Uterus (tissue), 2 donors: ENCODE measurements around the gene MSGN1.

Experiments used
- POLR2A ChIP-seq, 2 donors: fragments of 450-650 bp; IDR thresholded peaks; one replicate each; pipeline ENCODE4 v1.6.1; 2016; ENCODE audit warnings: antibody characterized with exemption in 2 of 2, mild to moderate bottlenecking in 1 of 2, moderate library complexity in 1 of 2
- TF ChIP-seq, protein P1 (sequence below), 4 experiments: fragments of 200-600 bp in 2 of 4; fragments of 450-650 bp in 2 of 4; sonication (generic) in 2 of 4; IDR thresholded peaks; one replicate each; pipeline ENCODE4 v1.5.1; 2016 to 2019; ENCODE audit warnings: antibody characterized with exemption in 4 of 4, mild to moderate bottlenecking in 2 of 4, moderate library complexity in 1 of 4

DNA sequence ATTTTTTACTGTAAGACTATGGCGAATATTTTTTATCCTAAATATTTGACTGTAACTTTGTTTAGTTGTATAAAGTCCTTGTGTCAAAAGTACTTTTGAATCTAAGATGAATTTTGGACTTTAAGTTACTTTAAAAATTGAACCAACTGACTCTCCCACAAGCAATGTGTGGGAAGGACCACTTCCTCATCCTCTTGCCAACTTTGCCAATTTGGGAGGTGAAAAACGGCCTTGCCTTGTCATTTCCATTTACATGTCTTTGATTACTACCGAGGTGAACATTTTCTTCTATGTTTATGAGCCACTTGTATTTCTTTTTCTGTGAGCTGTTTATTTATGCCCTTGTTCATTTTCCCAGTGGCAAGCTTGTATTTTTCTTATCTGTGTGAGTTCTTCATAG, 12.8 kb upstream of the MSGN1 start:
- TF ChIP-seq, protein P1, sequence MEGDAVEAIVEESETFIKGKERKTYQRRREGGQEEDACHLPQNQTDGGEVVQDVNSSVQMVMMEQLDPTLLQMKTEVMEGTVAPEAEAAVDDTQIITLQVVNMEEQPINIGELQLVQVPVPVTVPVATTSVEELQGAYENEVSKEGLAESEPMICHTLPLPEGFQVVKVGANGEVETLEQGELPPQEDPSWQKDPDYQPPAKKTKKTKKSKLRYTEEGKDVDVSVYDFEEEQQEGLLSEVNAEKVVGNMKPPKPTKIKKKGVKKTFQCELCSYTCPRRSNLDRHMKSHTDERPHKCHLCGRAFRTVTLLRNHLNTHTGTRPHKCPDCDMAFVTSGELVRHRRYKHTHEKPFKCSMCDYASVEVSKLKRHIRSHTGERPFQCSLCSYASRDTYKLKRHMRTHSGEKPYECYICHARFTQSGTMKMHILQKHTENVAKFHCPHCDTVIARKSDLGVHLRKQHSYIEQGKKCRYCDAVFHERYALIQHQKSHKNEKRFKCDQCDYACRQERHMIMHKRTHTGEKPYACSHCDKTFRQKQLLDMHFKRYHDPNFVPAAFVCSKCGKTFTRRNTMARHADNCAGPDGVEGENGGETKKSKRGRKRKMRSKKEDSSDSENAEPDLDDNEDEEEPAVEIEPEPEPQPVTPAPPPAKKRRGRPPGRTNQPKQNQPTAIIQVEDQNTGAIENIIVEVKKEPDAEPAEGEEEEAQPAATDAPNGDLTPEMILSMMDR (IDR thresholded peaks at IDR 0.05), result no peak
- TF ChIP-seq POLR2A (IDR thresholded peaks at IDR 0.05), result no peak
